HL-60/S4 treated with phorbol 12-myristate 13-acetate at 8.2 ng/mL for 4 days and 3 days (cell line): Measurements from ENCODE around the gene NTF3.

Experiments used
- in situ Hi-C: fragments of 300-500 bp; cut with MboI; formaldehyde crosslinking; loops from 2 replicates; pipeline ENCODE4 v1.15.0; 2022; ENCODE audit warnings: low sequenced_read_pairs

NTF3 gene

GRCh38 chr12:5430641-5431603 is 986 bp upstream of the NTF3 start:
- in situ Hi-C loops = no loop called here

- in situ Hi-C loops = no loop called here
These were observed 1.4 kb downstream of the NTF3 start for GRCh38 chr12:5433081-5433844.

GRCh38 chr12:5433845-5434646 is 2.1 kb downstream of the NTF3 start:
- in situ Hi-C loops = no loop called here

- in situ Hi-C loops = no loop called here
These were observed 3.0 kb downstream of the NTF3 start for GRCh38 chr12:5434647-5435560.

- in situ Hi-C loops = no loop called here
These were observed 5.3 kb downstream of the NTF3 start for GRCh38 chr12:5437182-5437583.

GRCh38 chr12:5437589-5437988 is 5.7 kb downstream of the NTF3 start:
- in situ Hi-C loops = no loop called here

GRCh38 chr12:5438671-5439200 is 6.8 kb downstream of the NTF3 start:
- in situ Hi-C loops = no loop called here

GRCh38 chr12:5439371-5439771 is 7.5 kb downstream of the NTF3 start:
- in situ Hi-C loops = no loop called here

GRCh38 chr12:5439788-5440300 is 7.9 kb downstream of the NTF3 start:
- in situ Hi-C loops = no loop called here

GRCh38 chr12:5440978-5441377 is 9.1 kb downstream of the NTF3 start:
- in situ Hi-C loops = no loop called here

- in situ Hi-C loops = no loop called here
These were observed 9.8 kb downstream of the NTF3 start for GRCh38 chr12:5441497-5442236.

- in situ Hi-C loops = no loop called here
These were observed 10.5 kb downstream of the NTF3 start for GRCh38 chr12:5442251-5443006.

GRCh38 chr12:5444520-5444919 is 12.6 kb downstream of the NTF3 start:
- in situ Hi-C loops = no loop called here

- in situ Hi-C loops = no loop called here
These were observed 15.4 kb downstream of the NTF3 start for GRCh38 chr12:5447320-5447719.

- in situ Hi-C loops = no loop called here
These were observed 19.3 kb downstream of the NTF3 start for GRCh38 chr12:5451251-5451650.

GRCh38 chr12:5452569-5452968 is 20.7 kb downstream of the NTF3 start:
- in situ Hi-C loops = no loop called here

- in situ Hi-C loops = no loop called here
These were observed 21.6 kb downstream of the NTF3 start for GRCh38 chr12:5453466-5453865.

GRCh38 chr12:5455045-5455444 is 23.1 kb downstream of the NTF3 start:
- in situ Hi-C loops = no loop called here
